ENCODE data around the gene AGTPBP1. TPM values are rescaled to one million over a fixed set of nuclear protein-coding genes. Genes with fewer than 3 reads are reported as not detected.

AGTPBP1 gene
- total RNA-seq, 1 donor from 2014 or later = 18.0 TPM

GRCh38 chr9:85524531-85524930, 217.2 kb downstream of the AGTPBP1 start:
- no peak overlapping the region for H3K27ac Mint-ChIP-seq (ENCODE audit: unreplicated experiment)
- no peak for TF ChIP-seq CTCF (IDR thresholded peaks at IDR 0.05)
- DNase-seq (ENCODE audit: extremely low spot score, unreplicated experiment) = no peak
- no peak overlapping the region for H3K4me3 Mint-ChIP-seq (ENCODE audit: unreplicated experiment)
- H3K36me3 Mint-ChIP-seq (ENCODE audit: unreplicated experiment) = no peaks in the 10 kb centered on the region
- H3K4me1 Mint-ChIP-seq (ENCODE audit: unreplicated experiment) = peaks cover 9% of the 10 kb centered on the region
- H3K27me3 Mint-ChIP-seq (ENCODE audit: unreplicated experiment) = peaks cover 31% of the 10 kb centered on the region
- H3K9me3 Mint-ChIP-seq (ENCODE audit: unreplicated experiment) = no peaks in the 10 kb centered on the region

- Mint-ChIP-seq H3K4me3 (ENCODE audit: unreplicated experiment) (peak overlapping the region; percentile 83), H3K27ac (ENCODE audit: unreplicated experiment) (no peak overlapping the region), H3K9me3 (ENCODE audit: unreplicated experiment) (no peaks in the 10 kb centered on the region), H3K36me3 (ENCODE audit: unreplicated experiment) (no peaks in the 10 kb centered on the region), H3K27me3 (ENCODE audit: unreplicated experiment) (peaks cover 31% of the 10 kb centered on the region), H3K4me1 (ENCODE audit: unreplicated experiment) (peaks cover 9% of the 10 kb centered on the region)
- no peak for DNase-seq (ENCODE audit: extremely low spot score, unreplicated experiment)
- TF ChIP-seq CTCF (IDR thresholded peaks at IDR 0.05) = no peak
Observed at GRCh38 chr9:85523202-85523601, 218.6 kb downstream of the AGTPBP1 start.

DNA sequence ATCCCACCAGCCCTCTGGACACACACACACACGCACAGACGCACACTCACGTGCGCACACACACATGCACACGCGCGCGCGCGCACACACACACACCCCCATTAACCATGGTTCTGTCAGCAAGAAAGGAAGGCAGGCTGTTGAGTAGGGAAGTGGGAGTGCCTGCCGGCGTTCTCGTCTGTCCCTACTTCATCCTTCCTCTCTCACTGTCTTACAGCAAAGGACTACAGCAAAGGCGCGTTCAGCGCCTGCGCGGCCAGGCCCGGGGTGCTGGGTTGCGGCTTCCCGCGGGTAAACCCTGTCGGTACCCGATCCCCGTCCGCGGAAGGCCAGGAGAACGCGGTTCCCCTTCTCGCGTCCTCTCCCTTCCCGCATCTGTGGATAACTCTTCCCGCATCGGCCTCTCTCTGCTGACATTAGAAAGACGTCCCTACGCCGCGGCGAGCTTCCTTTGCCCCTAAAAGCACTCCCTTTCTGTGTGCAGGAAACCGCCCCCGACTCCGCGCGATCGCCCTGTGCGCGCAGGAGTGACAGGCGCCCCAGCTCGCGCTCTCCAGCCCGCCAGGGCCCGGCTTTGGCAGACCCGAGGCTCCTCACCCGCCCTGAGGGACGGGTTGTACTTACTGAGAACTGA, 219.2 kb downstream of the AGTPBP1 start:
- Mint-ChIP-seq H3K36me3 (ENCODE audit: unreplicated experiment) (no peaks in the 10 kb centered on the region), H3K27ac (ENCODE audit: unreplicated experiment) (no peak overlapping the region), H3K9me3 (ENCODE audit: unreplicated experiment) (no peaks in the 10 kb centered on the region), H3K4me1 (ENCODE audit: unreplicated experiment) (peaks cover 9% of the 10 kb centered on the region), H3K4me3 (ENCODE audit: unreplicated experiment) (peak overlapping the region; percentile 83), H3K27me3 (ENCODE audit: unreplicated experiment) (peaks cover 31% of the 10 kb centered on the region)
- no peak for TF ChIP-seq CTCF (IDR thresholded peaks at IDR 0.05)
- no peak for DNase-seq (ENCODE audit: extremely low spot score, unreplicated experiment)

DNA sequence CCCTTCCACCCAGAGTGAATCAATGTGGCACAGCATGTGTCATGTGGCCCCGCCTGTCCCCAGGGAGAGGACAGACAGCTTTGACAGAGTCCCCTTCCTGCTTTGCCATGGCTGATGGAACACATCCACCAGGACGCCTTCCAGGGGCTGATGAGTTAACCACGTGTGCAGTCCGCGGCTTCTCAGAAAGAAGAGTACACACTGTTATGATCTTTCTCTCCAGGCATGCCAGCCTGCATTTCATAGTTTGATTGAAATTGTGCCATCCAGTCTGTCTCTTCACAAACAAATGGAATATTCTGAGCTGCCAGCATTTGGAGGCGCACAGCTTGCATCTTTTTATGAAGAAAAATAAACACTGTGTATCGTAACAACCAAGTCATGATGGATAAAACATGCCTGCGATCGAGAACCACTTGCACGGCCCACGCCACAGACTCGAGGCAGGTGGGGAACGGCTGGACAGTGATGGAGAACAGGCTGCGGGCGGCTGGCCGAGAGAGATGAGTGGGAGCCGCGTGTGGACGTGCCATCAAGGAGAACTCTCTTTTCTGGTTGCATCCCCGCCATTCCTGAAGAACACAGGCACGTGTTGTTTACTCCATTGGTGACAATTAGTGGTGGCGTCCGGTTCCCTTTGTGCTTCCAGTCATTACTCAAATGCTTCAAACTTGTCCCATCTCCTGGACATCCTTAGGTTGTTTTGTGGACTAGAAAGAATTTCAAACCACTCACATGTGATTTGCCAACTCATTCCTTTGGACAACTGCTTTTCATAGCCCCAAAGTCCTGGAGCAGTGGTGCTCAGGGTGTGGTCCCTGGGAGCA, 220.2 kb downstream of the AGTPBP1 start:
- TF ChIP-seq CTCF (IDR thresholded peaks at IDR 0.05) = no peak
- Mint-ChIP-seq H3K4me3 (ENCODE audit: unreplicated experiment) (peak overlapping the region; percentile 83), H3K27ac (ENCODE audit: unreplicated experiment) (no peak overlapping the region), H3K4me1 (ENCODE audit: unreplicated experiment) (peaks cover 9% of the 10 kb centered on the region), H3K9me3 (ENCODE audit: unreplicated experiment) (no peaks in the 10 kb centered on the region), H3K27me3 (ENCODE audit: unreplicated experiment) (peaks cover 29% of the 10 kb centered on the region), H3K36me3 (ENCODE audit: unreplicated experiment) (no peaks in the 10 kb centered on the region)
- no peak for DNase-seq (ENCODE audit: extremely low spot score, unreplicated experiment)

DNA sequence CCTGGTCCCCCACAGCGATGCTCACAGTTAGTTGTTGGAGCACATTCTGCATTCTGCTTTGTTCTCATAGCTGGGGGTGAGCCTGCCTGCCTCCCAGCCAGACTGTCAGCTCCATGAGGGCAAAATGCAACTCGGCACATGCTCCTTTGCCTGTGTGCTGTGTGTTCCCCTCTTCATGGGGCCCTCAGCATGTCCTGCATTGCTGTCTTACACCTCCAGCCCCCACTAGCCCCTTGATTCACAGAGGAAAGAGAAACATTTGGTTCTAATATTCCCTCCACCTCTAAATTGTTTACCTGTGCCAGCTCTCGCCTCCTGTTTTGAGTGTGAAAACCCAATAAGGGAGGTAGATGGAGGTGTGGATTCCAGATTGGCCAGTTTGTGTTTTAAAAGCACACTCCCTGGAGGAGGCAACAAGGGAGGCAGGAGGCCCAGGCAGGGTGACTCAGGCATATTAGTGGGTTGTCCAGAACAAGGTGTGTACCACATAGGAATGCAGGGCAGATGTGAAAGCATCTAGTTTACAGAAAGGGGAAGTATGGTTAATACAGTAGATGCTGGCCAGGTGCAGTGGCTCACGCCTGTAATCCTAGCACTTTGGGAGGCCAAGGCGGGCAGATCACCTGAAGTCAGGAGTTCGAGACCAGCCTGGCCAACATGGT, 224.6 kb downstream of the AGTPBP1 start:
- no peak overlapping the region for H3K4me3 Mint-ChIP-seq (ENCODE audit: unreplicated experiment)
- no peaks in the 10 kb centered on the region for H3K9me3 Mint-ChIP-seq (ENCODE audit: unreplicated experiment)
- no peak overlapping the region for H3K27ac Mint-ChIP-seq (ENCODE audit: unreplicated experiment)
- TF ChIP-seq CTCF (IDR thresholded peaks at IDR 0.05) = no peak
- no peaks in the 10 kb centered on the region for H3K36me3 Mint-ChIP-seq (ENCODE audit: unreplicated experiment)
- H3K4me1 Mint-ChIP-seq (ENCODE audit: unreplicated experiment) = no peaks in the 10 kb centered on the region
- H3K27me3 Mint-ChIP-seq (ENCODE audit: unreplicated experiment) = peaks cover 10% of the 10 kb centered on the region
- DNase-seq (ENCODE audit: extremely low spot score, unreplicated experiment) = no peak
